Measurements from ENCODE around the gene RMDN2.
"Not testable (repeated sequence)": the region's sequence is repeated elsewhere in the genome, so short reads cannot be mapped to it uniquely, and the experiment has no call there.

The RMDN2 gene

GRCh38 chr2:37902991-37903390 lies 22.1 kb upstream of the RMDN2 start:
- no peak for DNase-seq

- DNase-seq = no peak
Measured at GRCh38 chr2:37904425-37904824, 20.7 kb upstream of the RMDN2 start.

- DNase-seq = no peak
Measured at GRCh38 chr2:37904993-37905392, 20.1 kb upstream of the RMDN2 start.

GRCh38 chr2:37906131-37906530 lies 19.0 kb upstream of the RMDN2 start:
- DNase-seq = no peak

GRCh38 chr2:37907501-37908225 lies 17.4 kb upstream of the RMDN2 start:
- no peak for DNase-seq

GRCh38 chr2:37911296-37911873 lies 13.7 kb upstream of the RMDN2 start:
- no peak for DNase-seq

- DNase-seq = no peak
Measured at GRCh38 chr2:37912056-37912455, 13.0 kb upstream of the RMDN2 start.

- DNase-seq = no peak
Measured at GRCh38 chr2:37912616-37913015, 12.5 kb upstream of the RMDN2 start.

GRCh38 chr2:37914340-37914739 lies 10.7 kb upstream of the RMDN2 start:
- DNase-seq = no peak

- DNase-seq = no peak
Measured at GRCh38 chr2:37915773-37916172, 9.3 kb upstream of the RMDN2 start.

- no peak for DNase-seq
Measured at GRCh38 chr2:37916512-37917082, 8.5 kb upstream of the RMDN2 start.

GRCh38 chr2:37917281-37918228 lies 7.5 kb upstream of the RMDN2 start:
- DNase-seq = no peak

- no peak for DNase-seq
Measured at GRCh38 chr2:37918742-37919186, 6.3 kb upstream of the RMDN2 start.

GRCh38 chr2:37919631-37920032 lies 5.5 kb upstream of the RMDN2 start:
- DNase-seq = no peak

- DNase-seq = no peak
Measured at GRCh38 chr2:37920570-37920969, 4.5 kb upstream of the RMDN2 start.

GRCh38 chr2:37921781-37922180 lies 3.3 kb upstream of the RMDN2 start:
- no peak for DNase-seq

- DNase-seq = no peak
Measured at GRCh38 chr2:37923308-37924055, 1.6 kb upstream of the RMDN2 start.

- DNase-seq = no peak
Measured at GRCh38 chr2:37926635-37927034, 1.5 kb downstream of the RMDN2 start.

GRCh38 chr2:37928377-37928776 lies 3.3 kb downstream of the RMDN2 start:
- no peak for DNase-seq

GRCh38 chr2:37930392-37930791 lies 5.3 kb downstream of the RMDN2 start:
- not testable (repeated sequence) for DNase-seq

GRCh38 chr2:37932873-37933272 lies 7.8 kb downstream of the RMDN2 start:
- DNase-seq = not testable (repeated sequence)
